GM18951 (cell line): ENCODE results near the gene TTC16.
"Not testable (repeated sequence)": the region's sequence is repeated elsewhere in the genome, so short reads cannot be mapped to it uniquely, and the experiment has no call there.

Experiments used
- POLR2A ChIP-seq: IDR thresholded peaks from 4 replicates; pipeline ENCODE4 v1.6.1; 2011; ENCODE audit warnings: mild to moderate bottlenecking; ENCODE audit not compliant: insufficient read length, insufficient read depth; ENCODE audit errors: extremely low read depth
- in situ Hi-C: fragments of 300-500 bp; cut with MboI; formaldehyde crosslinking; loops from one replicate; pipeline ENCODE4 v1.12.0; 2022; ENCODE audit warnings: low sequenced_read_pairs, mixed read lengths, inconsistent platforms; ENCODE audit not compliant: unreplicated experiment

The TTC16 gene

DNA sequence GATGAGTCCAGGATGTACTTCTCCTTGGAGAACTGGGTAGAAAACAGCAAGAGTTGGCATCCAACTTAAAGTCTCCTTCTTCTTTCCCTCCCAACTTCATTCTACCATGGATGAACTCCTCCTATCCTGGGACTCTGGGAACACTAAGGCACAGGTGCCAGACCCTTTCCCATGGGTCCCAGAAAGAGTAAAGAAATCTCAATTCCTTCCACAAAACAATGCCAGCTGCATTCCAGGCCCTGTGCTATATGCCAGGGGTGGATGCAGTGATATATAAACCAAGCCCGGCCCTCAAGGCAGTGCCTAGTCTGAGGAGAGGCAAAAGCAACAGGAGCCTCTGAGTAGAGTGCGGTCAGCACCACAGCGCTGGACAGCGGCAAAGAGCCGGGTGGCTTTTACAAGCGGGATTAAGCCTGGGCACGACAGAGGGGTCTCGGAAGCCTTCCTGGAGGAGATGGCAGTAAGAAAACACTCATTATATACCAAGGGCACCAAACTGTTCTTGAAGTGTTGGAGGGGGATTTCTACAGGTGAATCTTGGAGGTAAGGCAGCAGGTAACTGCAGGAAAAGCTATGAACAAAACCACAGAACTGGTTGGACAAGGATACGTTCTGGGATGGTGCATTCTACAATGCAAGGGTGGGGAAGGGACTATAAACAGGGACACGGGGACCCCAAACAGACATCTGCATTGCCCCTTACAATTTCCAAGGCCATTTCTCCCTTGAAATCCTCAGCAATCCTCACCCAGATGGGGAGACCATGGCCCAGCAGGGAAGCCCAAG lies 35.6 kb downstream of the TTC16 start:
- in situ Hi-C loops = no loop called here
- no peak for TF ChIP-seq POLR2A

GRCh38 chr9:127753148-127753547 lies 37.3 kb downstream of the TTC16 start:
- in situ Hi-C loops = no loop called here
- TF ChIP-seq POLR2A = no peak

GRCh38 chr9:127753622-127754021 lies 37.7 kb downstream of the TTC16 start:
- in situ Hi-C loops = no loop called here

DNA sequence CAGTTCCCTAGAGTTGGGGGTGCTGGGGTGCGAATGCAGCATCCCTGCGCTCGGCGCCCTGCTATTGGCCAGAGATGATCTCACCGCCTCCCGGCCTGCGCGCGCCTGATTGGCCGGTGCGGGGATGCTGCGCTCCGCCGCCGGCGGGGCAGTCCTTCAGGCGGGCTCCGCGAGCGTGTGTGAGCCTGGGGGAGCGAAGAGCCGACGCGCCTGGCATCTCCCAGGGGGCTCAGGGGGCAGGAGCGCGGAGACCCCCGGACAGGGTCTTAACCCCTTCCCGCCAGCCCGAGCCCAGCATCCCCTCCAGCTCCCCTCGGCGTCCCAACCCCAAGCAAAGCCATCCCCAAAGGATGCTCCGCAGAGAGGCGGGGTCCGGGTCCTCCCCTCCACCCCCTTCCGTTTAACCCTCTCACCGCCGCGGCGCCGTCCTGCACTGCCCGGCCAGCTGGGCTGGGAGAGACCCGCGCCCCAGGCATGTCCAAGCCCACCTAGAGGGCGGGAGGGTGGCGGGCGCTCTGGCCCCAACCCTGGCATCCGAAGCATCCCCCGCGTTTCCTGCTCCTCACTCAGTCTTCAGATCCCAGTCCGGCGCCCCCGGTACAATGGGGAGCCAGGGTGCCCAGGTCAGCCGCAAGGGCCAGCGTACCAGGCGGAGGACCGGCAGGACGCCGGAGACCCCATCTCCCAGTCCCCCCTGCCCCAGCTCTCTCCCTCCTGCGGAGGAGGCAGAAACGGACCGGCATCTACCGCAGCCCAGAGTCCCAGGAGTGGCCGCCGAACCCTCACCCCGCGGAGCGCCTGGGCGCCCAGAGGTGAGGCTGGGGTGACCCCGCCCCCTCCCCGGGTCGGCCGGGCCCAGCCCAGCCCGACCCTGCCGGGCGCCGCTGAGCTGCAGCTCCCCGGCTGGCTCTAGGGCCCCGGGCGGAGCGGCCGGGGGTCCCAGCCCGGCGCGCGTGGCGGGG lies 38.5 kb downstream of the TTC16 start:
- in situ Hi-C loops = no loop called here
- no peak for TF ChIP-seq POLR2A

More at GRCh38 chr9:127753622-127754021, 37.7 kb downstream of the TTC16 start:
- TF ChIP-seq POLR2A = no peak

GRCh38 chr9:127755061-127756060 lies 39.5 kb downstream of the TTC16 start:
- TF ChIP-seq POLR2A = no peak
- in situ Hi-C loops = no loop called here

- no peak for TF ChIP-seq POLR2A
- in situ Hi-C loops = no loop called here
Measured at GRCh38 chr9:127756233-127756632, 40.4 kb downstream of the TTC16 start.

GRCh38 chr9:127756776-127757175 lies 40.9 kb downstream of the TTC16 start:
- in situ Hi-C loops = not testable (repeated sequence)

GRCh38 chr9:127758843-127759242 lies 43.0 kb downstream of the TTC16 start:
- in situ Hi-C loops = no loop called here
- TF ChIP-seq POLR2A = no peak

DNA sequence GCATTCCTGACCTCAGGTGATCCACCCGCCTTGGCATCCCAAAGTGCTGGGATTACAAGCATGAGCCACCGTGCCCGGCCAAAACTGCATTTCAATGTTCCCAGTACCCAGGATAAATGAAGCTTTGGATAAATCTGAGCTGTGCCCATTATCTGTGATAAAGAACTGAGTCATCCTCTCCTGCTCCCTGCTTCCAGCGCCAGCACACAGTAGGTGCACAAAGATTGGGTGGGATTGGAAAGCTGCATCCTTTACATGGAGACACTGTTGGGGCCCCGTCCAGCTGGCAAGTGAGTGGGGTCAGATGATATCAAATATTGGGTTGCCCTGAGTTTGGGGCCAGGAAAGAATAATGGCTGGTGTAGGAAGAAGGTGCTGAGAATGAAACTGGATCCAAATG lies 45.2 kb downstream of the TTC16 start:
- no peak for TF ChIP-seq POLR2A
- in situ Hi-C loops = no loop called here

DNA sequence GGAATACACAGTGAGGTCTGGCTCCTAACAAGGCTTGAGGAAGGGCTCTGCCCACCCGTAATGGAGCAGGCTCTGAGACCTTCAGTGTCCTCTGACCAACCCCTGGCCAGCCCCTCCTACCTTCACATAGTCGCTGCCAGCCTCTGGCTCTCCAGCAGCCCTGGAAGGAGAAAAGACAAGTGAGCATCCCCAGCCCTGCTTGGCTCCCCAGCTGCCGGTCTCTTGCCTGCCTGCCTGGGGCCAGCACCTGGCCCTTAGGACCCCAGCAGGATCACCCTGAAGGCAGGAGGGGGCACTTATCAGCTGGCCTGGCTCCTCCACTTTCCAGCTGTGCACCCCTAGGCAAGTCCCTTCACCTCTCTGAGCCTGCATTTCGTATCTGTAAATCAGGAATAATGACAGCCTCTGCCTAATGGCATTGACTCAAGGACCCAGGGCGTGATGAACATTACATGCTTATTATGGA lies 45.6 kb downstream of the TTC16 start:
- no peak for TF ChIP-seq POLR2A
- in situ Hi-C loops = no loop called here

DNA sequence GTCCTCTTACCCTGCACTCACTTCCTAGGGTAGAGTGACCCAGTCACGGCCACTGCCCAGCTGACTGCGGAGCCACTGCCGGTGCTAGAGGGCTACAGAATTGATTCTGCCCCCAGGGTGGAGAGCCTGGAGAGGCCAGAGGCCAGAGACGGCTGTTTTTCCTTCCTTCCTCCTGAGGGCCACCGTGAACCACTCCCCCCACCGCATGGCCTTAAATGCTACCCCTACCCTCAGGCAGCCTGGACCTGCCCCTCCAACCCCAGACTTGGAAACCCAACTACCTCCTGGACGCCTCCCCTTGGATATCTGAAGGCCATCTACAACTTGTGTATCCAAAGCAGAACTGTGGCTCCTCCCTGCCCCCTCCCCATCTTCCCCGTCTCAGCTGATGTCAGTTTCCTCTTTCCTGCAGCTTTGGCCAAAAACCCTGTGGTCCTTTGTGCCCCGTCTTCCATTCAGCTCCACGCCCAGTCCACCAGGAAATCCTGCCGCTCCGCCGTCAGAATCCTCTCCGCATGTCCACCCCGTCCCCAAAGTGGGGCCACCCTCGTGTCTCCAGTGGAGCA lies 46.3 kb downstream of the TTC16 start:
- in situ Hi-C loops = no loop called here
- TF ChIP-seq POLR2A = no peak

DNA sequence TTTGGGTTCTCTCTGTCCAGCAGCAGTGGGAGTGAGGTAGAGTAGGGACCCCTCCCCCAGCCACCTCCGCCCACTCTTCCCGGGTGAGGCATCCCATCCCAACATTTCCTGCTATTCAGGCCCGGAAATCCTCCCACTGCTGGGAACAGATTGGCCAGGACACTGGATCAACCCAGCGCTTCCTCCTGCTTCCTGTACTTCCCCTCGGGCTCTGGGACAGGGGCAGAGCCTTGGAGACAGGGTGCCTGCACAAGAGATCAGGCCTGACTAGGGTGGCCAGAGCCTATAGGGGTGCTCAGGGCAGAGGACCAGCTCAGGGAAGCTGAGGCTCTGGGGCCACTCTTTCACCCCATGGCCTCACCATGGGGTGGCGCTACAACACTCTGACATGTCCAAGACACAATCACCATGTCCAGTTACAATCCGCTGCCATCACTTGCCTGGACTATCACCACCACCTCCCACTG lies 48.1 kb downstream of the TTC16 start:
- in situ Hi-C loops = no loop called here
- no peak for TF ChIP-seq POLR2A

GRCh38 chr9:127765418-127765817 lies 49.5 kb downstream of the TTC16 start:
- no peak for TF ChIP-seq POLR2A
- in situ Hi-C loops = no loop called here
